Astrocyte (in vitro differentiated cells and primary cell): Measurements from ENCODE around the gene TJP1.

Experiments used
- CTCF ChIP-seq: IDR thresholded peaks from 2 replicates; pipeline ENCODE4 v1.5.1; 2011; ENCODE audit warnings: low read depth, mild to moderate bottlenecking, inconsistent platforms, low read length, moderate library complexity; ENCODE audit not compliant: insufficient read depth
- EZH2 ChIP-seq: IDR thresholded peaks from 2 replicates; pipeline ENCODE4 v1.6.1; 2012; ENCODE audit warnings: mild to moderate bottlenecking, low read length, inconsistent platforms; ENCODE audit not compliant: insufficient read depth

GRCh38 chr15:29688506-29689286 is 133.6 kb downstream of the TJP1 start:
- TF ChIP-seq EZH2 (no peak), CTCF (no peak)
